ENCODE results near the gene WDR72. TPM values are rescaled to one million over a fixed set of nuclear protein-coding genes. Genes with fewer than 3 reads are reported as not detected.
A peak's percentile ranks its signal among the peaks of the same experiment; 100 is the strongest.

WDR72 gene
- total and polyA plus RNA-seq, 2 of the 4 experiments (the other 2 are of a cell fraction): not detected

DNA sequence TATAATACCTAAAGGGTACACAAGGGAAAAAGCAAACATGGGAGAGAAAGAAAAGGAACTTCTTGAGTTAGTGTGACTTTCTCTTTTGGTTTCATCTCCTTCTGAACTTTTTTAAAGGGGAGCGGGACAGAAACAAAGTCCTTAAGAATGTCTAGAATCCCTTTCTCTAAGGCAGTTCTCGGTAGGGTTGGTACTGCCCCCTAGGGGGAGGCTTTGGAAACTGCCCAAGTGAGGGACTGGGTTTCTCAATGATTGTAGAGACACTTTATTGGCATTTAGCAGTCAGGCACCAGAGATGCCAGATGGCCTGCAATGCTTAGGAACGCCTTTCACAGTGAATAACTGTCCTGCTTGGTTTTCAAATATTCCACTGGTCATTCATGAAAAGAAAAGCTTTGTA is 172.7 kb downstream of the WDR72 start:
- Histone ChIP-seq H2BK120ac (ENCODE audit: low read depth, low read length) (no peak overlapping the region), H4K8ac (ENCODE audit: low read depth in 2 of 2, low read length in 2 of 2) (no peak overlapping the region), H2BK5ac (ENCODE audit: low read depth, low read length, poor library complexity, severe bottlenecking) (no peak overlapping the region), H3K56ac (ENCODE audit: extremely low read depth, insufficient read depth, low read length) (no peak overlapping the region), H3K79me1 (ENCODE audit: low read depth in 1 of 2, low read length in 2 of 2) (no peaks in the 10 kb centered on the region), H4K91ac (ENCODE audit: insufficient read depth, low read depth, low read length) (no peak overlapping the region), H2AK5ac (ENCODE audit: low read depth, low read length) (no peak overlapping the region), H2AK9ac (replicated peaks; ENCODE audit: low read depth, low read length, poor library complexity) (no peak overlapping the region), H3K4me3 (ENCODE audit: insufficient read depth, low read depth, low read length) (no peak overlapping the region), H4K20me1 (ENCODE audit: insufficient read depth, low read length) (no peaks in the 10 kb centered on the region), H3K18ac (ENCODE audit: low read depth, low read length) (no peak overlapping the region), H3K9ac (ENCODE audit: low read depth, low read length) (no peak overlapping the region), H2AFZ (replicated peaks; ENCODE audit: low read length, poor library complexity) (no peak overlapping the region), H3K9me1 (ENCODE audit: insufficient read depth, low read length) (no peaks in the 10 kb centered on the region), H3K4ac (ENCODE audit: low read depth, low read length) (no peak overlapping the region), H3K14ac (replicated peaks; ENCODE audit: low read depth, low read length) (no peak overlapping the region), H3K27ac (ENCODE audit: insufficient read depth, low read length) (no peak overlapping the region), H3K9me3 (ENCODE audit: control insufficient read depth, insufficient read depth, low read length) (peaks cover 3% of the 10 kb centered on the region; the same call in 1 of the 2 replicates), H3K36me3 (ENCODE audit: control insufficient read depth, insufficient read depth, low read length) (no peaks in the 10 kb centered on the region), H3K23ac (ENCODE audit: low read depth, low read length) (no peak overlapping the region), H3K27me3 (ENCODE audit: control insufficient read depth, insufficient read depth, low read length) (no peaks in the 10 kb centered on the region), H2BK20ac (ENCODE audit: low read depth, low read length) (no peak overlapping the region), H3K4me2 (ENCODE audit: low read depth, low read length) (no peak overlapping the region), H2BK15ac (ENCODE audit: low read depth, low read length) (no peak overlapping the region), H4K5ac (ENCODE audit: low read depth, low read length) (no peak overlapping the region), H3K4me1 (ENCODE audit: control insufficient read depth, insufficient read depth, low read length) (no peaks in the 10 kb centered on the region)
- DNase-seq (no peak), ATAC-seq (ENCODE audit: low read depth) (no peak)
- CTCF ChIA-PET: no interaction called here
- POLR2A ChIA-PET (ENCODE audit: unreplicated experiment): no interaction called here
- in situ Hi-C loops (cut with MboI; ENCODE audit: low sequenced_read_pairs) (no loop called here), intact Hi-C loops (cut with micrococcal nuclease) (no loop called here), dilution Hi-C loops (cut with HindIII; ENCODE audit: low sequenced_read_pairs, unreplicated experiment) (no loop called here)
- TF ChIP-seq RAD21 (IDR thresholded peaks at IDR 0.05; ENCODE audit: low read length): no peak
- TF ChIP-seq CEBPB (IDR thresholded peaks at IDR 0.05; ENCODE audit: low read depth, low read length): 0 out of 2 replicates have a peak, but pooled peaks have one; percentile 11
- no peak for TF ChIP-seq RFX5 (IDR thresholded peaks at IDR 0.05; ENCODE audit: low read depth, low read length)
- TF ChIP-seq BHLHE40 (IDR thresholded peaks at IDR 0.05; ENCODE audit: low read depth, low read length): no peak
- TF ChIP-seq MAFK (IDR thresholded peaks at IDR 0.05; ENCODE audit: low read depth, low read length): no peak
- WGBS, 2 experiments (ENCODE audit: extremely low coverage in 2 of 2, insufficient read length in 1 of 2): no CpG with 5 or more reads among the region's 3 CpGs
- no TSS peak for BruUV-seq (replicated peaks)

Measured in IMR-90 (cell line).